Breast epithelium (tissue), 4 donors: Measurements from ENCODE around the gene NHLH1. TPM values are rescaled to one million over a fixed set of nuclear protein-coding genes. Genes with fewer than 3 reads are reported as not detected.

Experiments
- DNase-seq, 2 donors: peaks; one replicate each; pipeline ENCODE4 v3.0.0-alpha.2; 2019; ENCODE audit warnings: low spot score in 2 of 2
- H3K27ac ChIP-seq, 2 donors: fragments of 200-600 bp; sonication (generic) in 1 of 2; one replicate each; pipeline ENCODE4 v1.5.1; 2016 to 2019; ENCODE audit warnings: mild to moderate bottlenecking in 1 of 2
- H3K27me3 ChIP-seq, 2 donors: fragments of 200-600 bp; sonication (generic) in 1 of 2; one replicate each; pipeline versions ENCODE4 v1.5.1 to v1.6.0; 2017 to 2019; ENCODE audit warnings: control low read depth in 1 of 2, mild to moderate bottlenecking in 1 of 2
- H3K36me3 ChIP-seq: fragments of 200-600 bp; one replicate; pipeline ENCODE4 v1.5.1; 2019
- H3K4me1 ChIP-seq, 2 donors: fragments of 200-600 bp; sonication (generic); one replicate each; pipeline ENCODE4 v1.5.1; 2016 to 2019; ENCODE audit warnings: control low read depth in 1 of 2
- H3K4me3 ChIP-seq, 3 donors: fragments of 200-600 bp; sonication (generic); 1 replicate in 2 of 3; 2 replicates in 1 of 3; pipeline ENCODE4 v1.5.1; 2016 to 2019; ENCODE audit warnings: mild to moderate bottlenecking in 3 of 3, moderate library complexity in 2 of 3
- H3K9me3 ChIP-seq, 2 donors: fragments of 200-600 bp; sonication (generic) in 1 of 2; one replicate each; pipeline ENCODE4 v1.5.1; 2016 to 2019; ENCODE audit warnings: control low read depth in 1 of 2
- CTCF ChIP-seq, 3 donors: fragments of 450-650 bp; IDR thresholded peaks; one replicate each; pipeline ENCODE4 v1.5.1; 2016 to 2017; ENCODE audit warnings: antibody characterized with exemption in 3 of 3, mild to moderate bottlenecking in 3 of 3, moderate library complexity in 3 of 3
- POLR2A ChIP-seq: fragments of 450-650 bp; IDR thresholded peaks from one replicate; pipeline ENCODE4 v1.6.1; 2016; ENCODE audit warnings: antibody characterized with exemption, mild to moderate bottlenecking, moderate library complexity
- POLR2AphosphoS5 ChIP-seq, 3 donors: sonication (generic); formaldehyde crosslinking; IDR thresholded peaks; one replicate each; pipeline ENCODE4 v1.6.1; 2017; ENCODE audit warnings: antibody characterized with exemption in 3 of 3
- intact Hi-C: fragments of 100-400 bp; cut with DNase I; formaldehyde crosslinking; loops from one replicate; pipeline ENCODE4 v1.15.1; 2023; ENCODE audit warnings: low total_unique reads
- total RNA-seq, 3 donors: library from RNA; depleted of rRNA; stranded (reverse); fragments of >200 nt; gene quantifications; one replicate each; pipeline ENCODE4 v1.1.0, GENCODE V29; 2016

NHLH1 gene
- total RNA-seq, 3 donors from 2014 or later, result 0.15 TPM; not detected in 2

DNA sequence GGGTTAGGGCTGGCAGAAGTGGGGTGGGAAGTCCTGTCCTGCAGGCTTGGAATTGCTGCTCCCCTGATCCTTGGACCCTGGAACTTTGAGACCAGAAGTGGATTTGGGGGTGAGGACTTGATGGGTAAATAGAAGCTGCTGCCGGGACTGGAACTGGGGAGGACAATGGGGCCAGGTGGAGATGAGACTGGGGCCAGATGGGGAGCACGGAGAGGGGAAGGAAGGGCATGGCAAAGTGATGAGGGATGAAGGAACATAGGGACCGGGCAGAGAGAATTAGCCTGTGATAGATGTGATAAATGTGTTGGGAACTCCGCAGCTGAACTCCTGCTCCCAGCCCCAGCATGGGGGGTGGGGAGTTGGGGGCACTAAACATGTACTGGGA is 637 bp downstream of the NHLH1 start:
- TF ChIP-seq CTCF (IDR thresholded peaks at IDR 0.05), result no peak
- no peak for TF ChIP-seq POLR2AphosphoS5 (IDR thresholded peaks at IDR 0.05)
- no peak for TF ChIP-seq POLR2A
- no peak overlapping the region for H3K27ac ChIP-seq
- no peaks in the 10 kb centered on the region for H3K27me3 ChIP-seq
- no peak for DNase-seq
- H3K9me3 ChIP-seq, result no peaks in the 10 kb centered on the region
- no peak overlapping the region for H3K4me3 ChIP-seq
- H3K4me1 ChIP-seq, result no peaks in the 10 kb centered on the region
- H3K36me3 ChIP-seq, result no peaks in the 10 kb centered on the region
- intact Hi-C loops, result no loop called here

DNA sequence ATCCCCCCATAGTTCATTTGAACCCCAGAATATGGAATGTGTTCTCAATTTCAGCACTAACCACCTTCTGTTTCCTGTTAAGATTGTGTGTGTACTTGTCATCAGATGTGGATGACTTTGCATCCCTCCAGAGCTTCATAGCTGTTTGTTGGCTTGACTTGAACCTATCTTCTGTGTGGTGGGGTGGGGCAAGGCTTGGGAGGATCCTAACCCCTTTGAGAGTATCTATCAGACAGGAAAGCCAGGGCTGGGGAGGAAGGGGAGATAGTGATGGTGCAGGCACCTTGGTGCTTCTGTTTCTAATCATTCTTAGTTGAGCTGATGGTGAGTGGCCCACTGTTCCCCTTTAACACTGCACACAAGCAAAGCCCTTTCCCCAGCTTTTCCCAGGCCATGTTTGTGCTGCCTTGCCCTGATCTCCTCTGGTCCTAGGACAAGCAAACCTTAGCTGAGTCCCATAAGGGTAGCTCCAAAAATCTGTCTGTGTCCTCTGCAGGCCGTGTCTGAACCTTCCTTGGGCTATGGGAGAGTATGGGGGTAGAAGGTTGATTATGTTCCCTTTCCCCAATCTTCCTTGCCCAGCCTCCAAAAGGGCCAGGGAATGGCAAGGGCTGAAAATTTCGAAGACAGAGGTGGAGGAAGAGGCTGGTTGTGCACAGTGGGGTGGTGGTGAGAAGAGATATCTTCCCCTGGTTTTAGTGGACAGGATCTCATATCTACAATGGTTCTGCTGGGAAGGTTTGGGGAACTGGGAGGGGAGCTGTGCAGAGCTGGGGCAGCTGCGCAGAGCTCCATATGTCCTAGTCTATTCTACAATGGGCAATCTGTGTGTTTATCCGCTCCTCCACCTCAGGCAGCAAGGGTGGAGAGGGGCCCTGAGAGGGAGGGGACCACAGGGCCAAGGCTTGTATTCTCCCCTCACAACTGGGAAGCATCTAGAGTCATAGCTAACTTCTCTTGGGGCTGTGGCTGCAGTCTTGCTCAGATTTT is 1.4 kb downstream of the NHLH1 start:
- intact Hi-C loops, result no loop called here
- TF ChIP-seq CTCF (IDR thresholded peaks at IDR 0.05), result no peak
- no peak for TF ChIP-seq POLR2A
- TF ChIP-seq POLR2AphosphoS5 (IDR thresholded peaks at IDR 0.05), result no peak
- H3K9me3 ChIP-seq, result no peaks in the 10 kb centered on the region
- H3K36me3 ChIP-seq, result no peaks in the 10 kb centered on the region
- H3K27ac ChIP-seq, result no peak overlapping the region
- no peaks in the 10 kb centered on the region for H3K27me3 ChIP-seq
- H3K4me3 ChIP-seq, result no peak overlapping the region
- no peaks in the 10 kb centered on the region for H3K4me1 ChIP-seq
- DNase-seq, result no peak

DNA sequence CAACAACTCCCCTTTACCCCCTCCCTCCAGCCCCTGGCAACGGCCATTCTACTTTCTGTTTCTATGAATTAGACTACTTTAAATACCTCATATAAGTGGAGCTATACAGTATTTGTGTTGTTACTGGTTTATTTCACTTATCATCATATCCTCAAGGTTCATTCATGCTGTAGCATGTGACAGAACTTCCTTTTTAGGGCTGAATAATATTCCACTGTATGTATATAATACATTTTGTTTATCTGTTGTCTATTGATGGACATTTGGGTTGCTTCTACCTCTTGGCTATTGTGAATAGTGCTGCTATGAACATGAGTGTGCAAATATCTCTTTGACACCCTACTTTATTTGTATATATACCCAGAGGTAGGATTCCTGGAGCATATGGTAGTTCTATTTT is 2.2 kb downstream of the NHLH1 start:
- TF ChIP-seq POLR2A (no peak), CTCF (IDR thresholded peaks at IDR 0.05) (no peak), POLR2AphosphoS5 (IDR thresholded peaks at IDR 0.05) (no peak)
- H3K27me3 ChIP-seq, result no peaks in the 10 kb centered on the region
- no peaks in the 10 kb centered on the region for H3K36me3 ChIP-seq
- H3K4me1 ChIP-seq, result no peaks in the 10 kb centered on the region
- DNase-seq, result no peak
- H3K27ac ChIP-seq, result no peak overlapping the region
- no peak overlapping the region for H3K4me3 ChIP-seq
- H3K9me3 ChIP-seq, result no peaks in the 10 kb centered on the region
- intact Hi-C loops, result no loop called here

DNA sequence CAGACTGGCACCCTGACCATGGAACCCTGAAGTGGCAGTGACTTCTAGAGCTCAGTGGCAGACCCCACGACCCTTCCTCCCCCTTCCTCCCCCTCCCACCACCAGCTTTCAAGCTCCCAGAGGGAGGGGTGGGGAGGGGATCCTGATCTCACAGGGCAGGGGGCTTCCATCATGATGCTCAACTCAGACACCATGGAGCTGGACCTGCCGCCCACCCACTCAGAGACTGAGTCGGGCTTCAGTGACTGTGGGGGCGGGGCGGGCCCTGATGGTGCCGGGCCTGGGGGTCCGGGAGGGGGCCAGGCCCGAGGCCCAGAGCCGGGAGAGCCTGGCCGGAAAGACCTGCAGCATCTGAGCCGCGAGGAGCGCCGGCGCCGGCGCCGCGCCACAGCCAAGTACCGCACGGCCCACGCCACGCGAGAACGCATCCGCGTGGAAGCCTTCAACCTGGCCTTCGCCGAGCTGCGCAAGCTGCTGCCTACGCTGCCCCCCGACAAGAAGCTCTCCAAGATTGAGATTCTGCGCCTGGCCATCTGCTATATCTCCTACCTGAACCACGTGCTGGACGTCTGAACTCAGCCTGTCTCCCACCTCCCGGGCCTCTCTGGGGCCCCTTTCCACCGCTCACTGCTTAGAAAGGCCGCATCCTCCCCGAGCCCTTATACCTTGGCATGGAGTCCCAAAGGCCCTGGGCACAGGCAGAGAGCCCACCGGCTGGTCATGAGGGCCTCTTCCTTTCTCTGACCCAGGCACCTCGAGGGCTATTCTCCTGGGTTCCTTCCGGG is 3.9 kb downstream of the NHLH1 start:
- H3K27me3 ChIP-seq, result no peaks in the 10 kb centered on the region
- no peaks in the 10 kb centered on the region for H3K36me3 ChIP-seq
- TF ChIP-seq POLR2AphosphoS5 (IDR thresholded peaks at IDR 0.05) (no peak), CTCF (IDR thresholded peaks at IDR 0.05) (no peak), POLR2A (no peak)
- H3K9me3 ChIP-seq, result no peaks in the 10 kb centered on the region
- no peak for DNase-seq
- H3K4me3 ChIP-seq, result no peak overlapping the region
- no peaks in the 10 kb centered on the region for H3K4me1 ChIP-seq
- intact Hi-C loops, result no loop called here
- H3K27ac ChIP-seq, result no peak overlapping the region

DNA sequence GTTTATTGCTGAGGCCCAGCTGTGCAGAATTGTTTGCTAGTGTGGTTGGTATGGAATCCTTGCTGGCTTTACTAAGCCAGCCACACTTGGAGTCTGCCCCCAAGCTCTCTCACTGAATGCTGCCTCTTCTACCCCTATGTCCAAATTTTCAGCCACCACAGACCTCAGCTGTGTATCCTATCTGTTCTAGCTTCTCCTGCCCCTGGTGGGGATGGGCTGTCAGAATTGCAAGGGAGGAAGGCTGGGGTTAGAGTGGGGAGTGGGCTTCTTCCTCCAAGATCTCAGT is 4.4 kb downstream of the NHLH1 start:
- H3K36me3 ChIP-seq, result no peaks in the 10 kb centered on the region
- DNase-seq, result no peak
- peaks cover 3 to 5% of the 10 kb centered on the region in 2 donors for H3K4me1 ChIP-seq
- H3K27ac ChIP-seq, result no peak overlapping the region
- TF ChIP-seq CTCF (IDR thresholded peaks at IDR 0.05), result no peak
- TF ChIP-seq POLR2AphosphoS5 (IDR thresholded peaks at IDR 0.05), result no peak
- TF ChIP-seq POLR2A, result no peak
- H3K4me3 ChIP-seq, result no peak overlapping the region
- no peaks in the 10 kb centered on the region for H3K27me3 ChIP-seq
- intact Hi-C loops, result no loop called here
- no peaks in the 10 kb centered on the region for H3K9me3 ChIP-seq
